HUES48 (cell line): Measurements from ENCODE around the gene CUX1.

Experiments used
- H3K27ac ChIP-seq: one replicate; pipeline ENCODE4 v1.7.0; 2013; ENCODE audit warnings: low read depth, low read length, inconsistent platforms
- H3K27me3 ChIP-seq: 2 replicates; pipeline ENCODE4 v1.6.1; 2013; ENCODE audit warnings: mild to moderate bottlenecking, low read length; ENCODE audit not compliant: control insufficient read depth, insufficient read depth
- H3K36me3 ChIP-seq: 2 replicates; pipeline ENCODE4 v1.6.1; 2013; ENCODE audit warnings: low read length; ENCODE audit not compliant: control insufficient read depth, insufficient read depth
- H3K4me1 ChIP-seq: 2 replicates; pipeline ENCODE4 v1.6.1; 2013; ENCODE audit warnings: mild to moderate bottlenecking, low read length; ENCODE audit not compliant: control insufficient read depth, insufficient read depth
- H3K4me3 ChIP-seq: 2 replicates; pipeline ENCODE4 v1.5.1; 2013; ENCODE audit warnings: mild to moderate bottlenecking, low read depth, low read length
- H3K9ac ChIP-seq: 2 replicates; pipeline ENCODE4 v1.6.1; 2013; ENCODE audit warnings: mild to moderate bottlenecking, low read depth, low read length, moderate library complexity
- H3K9me3 ChIP-seq: 2 replicates; pipeline ENCODE4 v1.6.1; 2013; ENCODE audit warnings: low read length; ENCODE audit not compliant: control insufficient read depth, insufficient read depth

The CUX1 gene

DNA sequence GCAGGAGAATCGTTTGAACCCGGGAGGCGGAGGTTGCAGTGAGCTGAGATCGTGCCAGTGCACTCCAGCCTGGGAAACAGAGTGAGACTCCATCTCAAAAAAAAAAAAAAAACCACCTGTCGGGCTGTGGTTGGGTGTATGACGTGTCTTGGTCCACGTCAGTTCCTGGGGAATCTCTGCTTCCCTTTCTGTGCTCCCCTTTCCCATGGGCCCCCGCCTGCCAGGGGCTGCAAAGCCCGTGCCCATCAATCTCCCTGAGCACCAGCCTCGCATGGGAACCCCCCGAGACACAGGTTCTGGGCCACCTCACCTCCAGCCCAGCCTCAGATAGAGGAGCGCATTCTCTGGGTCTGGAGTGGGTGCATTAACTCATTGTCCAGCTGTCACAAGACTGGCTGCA lies 467.0 kb downstream of the CUX1 start:
- H3K4me1 ChIP-seq, result 0 out of 2 replicates have a peak, but pooled peaks cover 10% of the 10 kb centered on the region
- H3K4me3 ChIP-seq, result no peak overlapping the region
- no peak overlapping the region for H3K27ac ChIP-seq

DNA sequence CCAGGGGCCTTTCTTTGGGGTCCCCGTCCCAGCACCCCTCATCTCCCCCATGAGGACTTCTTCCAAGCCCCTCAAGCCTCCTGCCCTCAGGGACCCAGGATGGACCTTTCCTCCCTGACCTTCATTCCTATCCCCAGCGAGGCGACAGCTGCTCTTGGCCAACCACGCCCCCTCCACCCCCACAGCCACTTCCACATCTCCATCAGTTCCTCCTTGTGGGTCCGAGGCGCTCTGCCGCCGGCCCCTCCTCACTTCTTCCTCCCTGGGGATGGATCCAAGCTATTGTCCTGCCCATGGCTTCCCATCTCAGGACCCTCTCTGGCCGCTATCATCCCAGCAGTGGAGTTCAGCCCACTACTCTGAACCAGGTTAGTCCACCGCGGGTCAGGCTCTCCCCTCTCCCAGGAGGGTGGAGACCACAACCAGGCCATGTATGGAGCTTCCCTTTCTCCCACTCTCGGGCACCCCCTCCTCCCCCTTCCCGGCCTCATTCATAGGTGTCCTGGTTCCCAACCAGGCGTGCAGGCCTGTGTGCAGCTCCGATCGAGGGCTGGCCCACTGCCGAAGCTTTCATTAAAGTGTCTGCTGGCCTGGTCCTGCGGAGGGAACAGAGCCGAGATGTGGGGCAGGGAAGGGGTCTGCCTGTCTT lies 467.6 kb downstream of the CUX1 start:
- Histone ChIP-seq H3K9me3 (no peaks in the 10 kb centered on the region), H3K36me3 (no peaks in the 10 kb centered on the region), H3K9ac (no peak overlapping the region), H3K27me3 (peaks cover 15% of the 10 kb centered on the region; the same call in 1 of the 2 replicates), H3K27ac (no peak overlapping the region), H3K4me1 (0 out of 2 replicates have a peak, but pooled peaks cover 6% of the 10 kb centered on the region), H3K4me3 (no peak overlapping the region)

More for the DNA sequence above, 467.0 kb downstream of the CUX1 start:
- Histone ChIP-seq H3K27me3 (peaks cover 15% of the 10 kb centered on the region; the same call in 1 of the 2 replicates), H3K36me3 (no peaks in the 10 kb centered on the region), H3K9ac (no peak overlapping the region), H3K9me3 (no peaks in the 10 kb centered on the region)

DNA sequence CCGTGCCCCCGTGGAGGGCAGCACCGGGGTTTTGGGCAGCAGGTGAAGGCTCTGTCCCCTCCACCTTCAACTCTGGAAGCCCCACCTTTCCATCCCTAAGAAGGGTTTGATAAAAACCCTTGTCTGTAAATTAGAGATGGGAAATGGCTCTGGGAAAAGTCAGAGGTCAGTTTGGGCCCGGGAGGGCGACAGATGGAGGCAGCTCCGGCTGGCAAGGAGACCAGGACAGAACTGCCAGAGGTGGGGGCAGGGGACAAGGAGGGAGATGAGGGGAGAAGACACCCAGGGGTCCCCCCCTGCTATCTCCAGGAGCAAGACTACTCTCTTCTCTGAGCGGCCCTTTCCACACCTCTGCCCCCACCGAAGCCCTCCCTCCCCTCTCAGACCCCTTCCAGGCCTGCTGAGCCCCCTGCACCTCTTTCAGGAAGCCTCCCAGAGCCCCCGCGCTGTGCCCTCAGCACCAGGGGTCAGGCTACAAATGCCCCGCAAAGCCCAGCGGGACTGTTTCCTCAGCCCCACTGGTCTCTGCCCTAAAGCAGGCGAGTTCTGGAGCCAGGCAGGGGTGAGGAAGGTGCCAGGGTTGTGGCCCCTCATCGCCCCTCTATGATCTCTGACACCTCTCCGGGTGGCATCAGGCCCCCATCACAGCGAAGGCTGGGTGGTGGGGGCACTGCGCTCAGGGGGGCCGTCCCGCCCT lies 468.3 kb downstream of the CUX1 start:
- H3K27ac ChIP-seq, result no peak overlapping the region
- no peak overlapping the region for H3K9ac ChIP-seq
- no peaks in the 10 kb centered on the region for H3K9me3 ChIP-seq
- H3K4me3 ChIP-seq, result peak overlapping the region; percentile 71; the same call in 1 of the 2 replicates
- H3K27me3 ChIP-seq, result peaks cover 15% of the 10 kb centered on the region; the same call in 1 of the 2 replicates
- no peaks in the 10 kb centered on the region for H3K36me3 ChIP-seq
- H3K4me1 ChIP-seq, result 0 out of 2 replicates have a peak, but pooled peaks cover 6% of the 10 kb centered on the region

DNA sequence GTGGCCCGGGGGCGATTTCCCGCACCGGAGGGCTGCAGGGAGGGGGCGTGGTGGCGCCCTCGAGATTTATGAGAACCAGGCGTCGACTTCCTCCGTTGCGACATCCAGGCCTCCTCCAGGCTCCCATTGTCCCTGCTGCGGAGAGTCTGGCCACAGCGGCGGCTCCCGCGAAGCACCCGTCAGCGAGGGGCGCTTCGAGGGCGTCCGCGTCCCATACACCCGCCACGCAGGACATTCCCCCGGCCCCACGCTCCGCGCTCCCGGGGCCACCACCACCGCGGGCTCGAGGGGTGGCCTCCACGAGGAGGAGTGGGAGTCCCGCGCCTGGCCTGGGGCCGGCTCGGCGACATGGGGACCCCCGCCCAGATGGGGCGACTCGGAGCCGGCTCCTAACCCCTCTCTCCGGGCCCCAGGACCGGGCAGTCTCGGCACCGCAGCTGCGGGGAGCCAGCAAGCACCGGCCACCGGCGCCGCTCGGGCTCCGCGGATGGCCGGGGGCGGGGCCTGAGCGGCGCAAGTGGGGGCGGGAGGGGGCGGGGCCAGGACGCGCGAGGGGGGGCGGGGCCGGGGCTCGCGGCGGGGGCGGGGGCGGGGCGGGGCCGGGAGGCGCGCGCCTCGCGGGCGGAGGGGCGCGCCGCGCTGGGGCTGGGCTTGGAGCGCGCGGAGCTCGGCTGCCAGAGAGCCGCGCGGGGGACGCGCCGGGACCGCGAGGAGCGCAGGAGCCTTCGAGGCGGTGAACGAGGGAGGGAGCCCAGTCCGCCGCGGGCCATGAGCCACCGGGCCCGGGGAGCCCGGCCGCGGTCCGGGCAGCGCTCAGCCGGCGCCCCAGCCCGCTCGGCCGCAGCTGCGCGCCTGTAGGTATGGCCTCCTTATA lies 469.0 kb downstream of the CUX1 start, which contains the start of gene SH2B2:
Gene SH2B2, plus strand, starts transcription at position 632 of the 874 bp plus-strand sequence. CDS start 13,683 bp downstream, outside the sequence.
- Histone ChIP-seq H3K4me1 (0 out of 2 replicates have a peak, but pooled peaks cover 6% of the 10 kb centered on the region), H3K4me3 (peak within 1 kb of the TSS; percentile 87), H3K27me3 (peaks cover 15% of the 10 kb centered on the region; the same call in 1 of the 2 replicates), H3K27ac (peak within 1 kb of the TSS; percentile 66), H3K9me3 (no peaks in the 10 kb centered on the region), H3K9ac (peak within 1 kb of the TSS; percentile 77), H3K36me3 (no peaks in the 10 kb centered on the region)

DNA sequence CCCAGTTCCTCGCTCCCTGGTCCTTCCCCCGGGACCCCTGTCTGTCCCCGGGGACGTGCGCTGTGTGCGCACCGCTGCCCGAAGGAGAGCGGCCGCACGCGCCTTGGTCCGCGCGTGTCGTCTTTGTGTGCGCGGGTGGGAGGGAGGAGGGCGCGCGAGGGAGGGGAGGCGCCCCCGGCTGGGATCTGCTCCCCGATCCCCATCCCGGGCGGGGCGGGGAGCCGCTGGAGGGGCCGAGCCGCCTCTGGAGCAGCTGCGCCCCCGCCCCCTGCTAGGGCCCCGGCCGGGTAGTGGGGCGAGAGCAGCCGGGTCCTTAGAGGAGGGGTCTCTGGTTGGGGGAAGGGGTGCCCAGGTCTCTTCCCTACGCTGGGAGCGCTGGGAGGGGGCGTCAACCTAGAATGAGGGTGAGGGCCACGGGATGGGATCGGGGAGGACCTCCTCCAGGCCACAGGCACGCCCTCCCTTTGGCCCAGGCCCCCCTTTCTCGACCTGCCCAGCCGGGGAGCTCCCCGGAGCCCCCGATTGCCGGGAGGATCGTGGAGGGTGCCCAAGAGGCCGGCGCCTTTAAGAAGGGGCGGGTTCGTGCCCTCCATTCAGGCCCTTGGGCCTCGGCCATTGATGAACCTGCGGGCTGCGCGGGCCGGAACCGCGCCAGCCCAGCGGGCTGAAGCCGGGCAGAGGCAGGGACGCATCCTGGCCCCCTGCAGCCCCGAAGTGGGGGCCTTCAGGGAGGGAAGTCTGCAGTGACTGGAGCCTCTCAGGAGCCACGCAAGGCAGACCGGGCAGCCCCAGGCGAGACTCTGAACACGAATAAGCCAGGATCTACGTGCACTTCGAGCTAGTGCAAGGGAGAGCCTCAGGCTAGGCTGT lies 469.9 kb downstream of the CUX1 start:
- Histone ChIP-seq H3K9me3 (no peaks in the 10 kb centered on the region), H3K27ac (no peak overlapping the region), H3K9ac (0 out of 2 replicates have a peak overlapping the region, but pooled peaks have one; percentile 25), H3K36me3 (no peaks in the 10 kb centered on the region), H3K4me3 (peak overlapping the region; percentile 87), H3K4me1 (0 out of 2 replicates have a peak, but pooled peaks cover 6% of the 10 kb centered on the region), H3K27me3 (peaks cover 15% of the 10 kb centered on the region; the same call in 1 of the 2 replicates)

DNA sequence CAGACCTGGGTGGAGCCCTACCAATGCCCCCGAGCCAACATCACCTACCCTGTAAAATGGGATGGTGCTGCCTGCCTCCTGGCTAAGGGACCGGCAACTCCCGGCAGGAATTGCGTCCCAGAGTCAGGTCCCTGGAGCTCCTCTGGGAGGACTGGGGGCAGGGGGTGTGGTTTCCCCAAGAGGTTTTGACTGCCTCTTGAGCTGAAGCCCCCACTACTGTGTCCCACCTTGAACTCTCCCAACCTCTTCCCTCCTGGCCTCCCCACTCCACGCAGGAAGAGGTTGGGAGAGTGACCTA lies 470.5 kb downstream of the CUX1 start:
- Histone ChIP-seq H3K4me1 (0 out of 2 replicates have a peak, but pooled peaks cover 6% of the 10 kb centered on the region), H3K4me3 (peak overlapping the region; percentile 87), H3K9me3 (no peaks in the 10 kb centered on the region), H3K27me3 (peaks cover 15% of the 10 kb centered on the region; the same call in 1 of the 2 replicates), H3K9ac (no peak overlapping the region), H3K27ac (no peak overlapping the region), H3K36me3 (no peaks in the 10 kb centered on the region)

DNA sequence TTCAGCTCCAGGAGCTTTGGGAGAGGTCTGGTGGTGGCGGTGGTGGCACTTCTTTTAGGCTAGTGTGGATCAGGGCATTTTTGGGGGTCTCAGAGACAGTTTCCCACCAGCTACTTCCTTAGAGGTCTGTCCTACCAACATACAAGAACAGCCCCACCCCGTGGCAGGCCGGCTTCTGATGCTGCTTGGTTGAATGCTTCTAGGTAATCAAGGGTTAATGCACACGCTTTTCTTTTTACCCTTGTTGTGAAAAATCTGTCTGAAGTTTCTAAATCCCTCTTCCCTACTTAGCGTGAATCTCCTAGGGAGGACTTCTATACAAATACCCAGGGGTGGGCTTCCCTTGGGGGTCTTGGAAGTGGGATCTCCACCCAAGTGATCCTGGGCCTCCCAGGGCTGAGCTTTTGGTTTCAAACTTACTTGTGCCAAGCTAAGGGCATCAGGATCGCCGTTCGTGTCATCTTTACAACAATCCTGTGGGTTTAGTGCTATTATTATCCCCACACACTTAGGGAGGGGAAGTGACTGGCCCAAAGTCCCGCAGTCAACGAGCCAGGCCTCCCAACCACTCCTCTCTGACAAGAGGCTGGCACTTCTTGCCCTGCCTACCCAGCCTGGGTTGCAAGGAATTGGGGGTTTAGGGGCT lies 471.0 kb downstream of the CUX1 start:
- no peak overlapping the region for H3K27ac ChIP-seq
- no peaks in the 10 kb centered on the region for H3K36me3 ChIP-seq
- 0 out of 2 replicates have a peak, but pooled peaks cover 6% of the 10 kb centered on the region for H3K4me1 ChIP-seq
- no peak overlapping the region for H3K9ac ChIP-seq
- H3K27me3 ChIP-seq, result peaks cover 15% of the 10 kb centered on the region; the same call in 1 of the 2 replicates
- H3K9me3 ChIP-seq, result no peaks in the 10 kb centered on the region
- peak overlapping the region; percentile 87; the same call in 1 of the 2 replicates for H3K4me3 ChIP-seq

DNA sequence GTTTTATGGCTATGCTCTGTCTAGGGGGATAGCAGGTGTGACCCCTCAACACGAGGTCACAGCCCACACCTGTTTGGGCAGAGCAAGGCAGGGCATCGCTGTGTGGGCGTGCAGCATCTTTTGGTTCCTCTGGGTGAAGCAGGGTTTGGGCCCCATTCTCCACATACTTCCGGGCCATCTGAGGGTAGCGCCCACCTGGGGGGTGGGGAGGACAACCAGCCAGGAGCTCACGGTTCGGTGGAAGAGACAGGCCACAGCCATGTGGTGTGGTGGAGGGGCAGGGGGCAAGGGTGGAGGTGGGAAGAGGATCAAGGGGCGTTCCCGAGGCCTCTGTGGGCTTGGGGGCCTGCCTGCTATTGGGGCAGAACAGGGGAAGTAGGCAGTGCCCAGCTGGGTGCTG lies 471.6 kb downstream of the CUX1 start:
- Histone ChIP-seq H3K4me1 (peaks cover 9% of the 10 kb centered on the region; the same call in 1 of the 2 replicates), H3K9ac (no peak overlapping the region), H3K27ac (no peak overlapping the region), H3K36me3 (no peaks in the 10 kb centered on the region), H3K27me3 (peaks cover 15% of the 10 kb centered on the region; the same call in 1 of the 2 replicates), H3K9me3 (no peaks in the 10 kb centered on the region), H3K4me3 (no peak overlapping the region)

DNA sequence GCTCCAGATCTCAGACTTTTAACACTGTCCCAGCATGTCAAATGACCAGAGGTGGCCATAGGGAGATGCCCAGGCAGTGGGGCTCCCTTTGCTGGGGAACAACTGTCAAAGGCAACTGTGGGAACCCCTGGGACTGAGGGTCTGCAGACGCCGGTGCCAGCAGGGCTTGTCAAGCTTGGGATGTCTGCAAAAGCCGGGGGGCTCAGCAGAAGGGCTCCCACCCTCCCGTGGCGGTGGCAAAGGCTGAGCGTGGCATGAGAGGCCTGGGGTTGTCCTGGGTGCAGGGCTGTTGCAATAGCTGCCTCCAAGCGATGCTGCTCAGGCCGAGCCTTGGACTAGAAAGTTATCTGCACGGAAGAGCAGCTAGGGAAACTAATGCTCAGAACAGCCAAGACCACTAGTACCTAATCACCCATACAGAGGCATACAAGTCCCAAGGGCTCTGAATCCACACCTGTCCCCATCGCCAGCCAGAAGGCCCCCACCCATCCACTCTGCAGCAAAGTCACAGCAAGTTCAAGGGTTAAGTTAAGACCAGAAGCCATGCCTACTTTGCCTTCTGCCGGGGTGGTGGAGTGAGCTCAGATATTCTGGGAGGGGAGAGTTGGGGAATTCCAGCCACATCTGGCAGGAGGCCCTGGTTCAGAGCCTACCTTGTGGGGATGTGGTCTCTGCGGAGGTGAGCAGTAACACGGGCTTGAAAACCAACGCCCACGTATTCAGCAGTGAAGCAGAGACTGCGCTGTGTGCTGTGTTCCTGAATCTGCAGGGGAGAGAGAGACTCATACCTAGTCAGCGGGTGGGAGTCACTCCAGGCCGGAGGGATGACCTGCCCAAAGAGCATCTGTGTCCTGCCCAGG lies 473.9 kb downstream of the CUX1 start:
- Histone ChIP-seq H3K4me1 (peaks cover 17% of the 10 kb centered on the region), H3K9ac (no peak overlapping the region), H3K4me3 (no peak overlapping the region), H3K9me3 (no peaks in the 10 kb centered on the region), H3K27me3 (peaks cover 8% of the 10 kb centered on the region; the same call in 1 of the 2 replicates), H3K36me3 (no peaks in the 10 kb centered on the region), H3K27ac (no peak overlapping the region)
